GM23338 (cell line): ENCODE results near the gene TRAF3IP3. TPM values are rescaled to one million over a fixed set of nuclear protein-coding genes. Genes with fewer than 3 reads are reported as not detected.

Experiments used
- ATAC-seq: fragments of 200-7000 bp; cut with Tn5 transposase; 3 replicates; pipeline ENCODE4 v1.9.1; 2020
- DNase-seq: peaks from one replicate; pipeline ENCODE4 v3.0.0-alpha.2; 2015; ENCODE audit warnings: low spot score
- H2AFZ ChIP-seq: fragments of 200-600 bp; sonication (generic); 2 replicates; pipeline ENCODE4 v1.8.0; 2016; ENCODE audit warnings: antibody characterized with exemption, mild to moderate bottlenecking, moderate library complexity
- H3F3A ChIP-seq: fragments of 200-600 bp; sonication (generic); replicated peaks from 2 replicates; pipeline ENCODE4 v1.8.0; 2017; ENCODE audit warnings: antibody characterized with exemption, mixed run types, low read depth
- H3K27ac ChIP-seq: fragments of 200-600 bp; sonication (generic); 2 replicates; pipeline ENCODE4 v1.6.1; 2016; ENCODE audit warnings: low read depth
- H3K27me3 ChIP-seq: fragments of 200-600 bp; sonication (generic); 2 replicates; pipeline ENCODE4 v1.8.0; 2016; ENCODE audit warnings: mild to moderate bottlenecking, mixed run types, moderate library complexity; ENCODE audit not compliant: insufficient read depth
- H3K36me3 ChIP-seq: fragments of 200-600 bp; sonication (generic); 2 replicates; pipeline ENCODE4 v1.8.0; 2016; ENCODE audit warnings: mild to moderate bottlenecking; ENCODE audit not compliant: insufficient read depth
- H3K4me1 ChIP-seq: fragments of 200-600 bp; sonication (generic); 2 replicates; pipeline ENCODE4 v1.8.0; 2016; ENCODE audit warnings: mild to moderate bottlenecking, moderate library complexity; ENCODE audit not compliant: insufficient read depth
- H3K4me2 ChIP-seq: fragments of 200-600 bp; sonication (generic); 2 replicates; pipeline ENCODE4 v1.7.1; 2017; ENCODE audit warnings: mixed run types
- H3K4me3 ChIP-seq: fragments of 200-600 bp; sonication (generic); 2 replicates; pipeline ENCODE4 v1.6.1; 2016; ENCODE audit warnings: mixed run types
- H3K79me2 ChIP-seq: fragments of 200-600 bp; sonication (generic); replicated peaks from 2 replicates; pipeline ENCODE4 v1.8.0; 2017; ENCODE audit warnings: mild to moderate bottlenecking; ENCODE audit not compliant: insufficient read depth
- H3K9me2 ChIP-seq: fragments of 200-600 bp; sonication (generic); 2 replicates; pipeline ENCODE4 v1.8.0; 2017; ENCODE audit not compliant: insufficient read depth
- H4K20me1 ChIP-seq: fragments of 200-600 bp; sonication (generic); replicated peaks from 2 replicates; pipeline ENCODE4 v1.8.0; 2017; ENCODE audit warnings: mild to moderate bottlenecking; ENCODE audit not compliant: insufficient read depth
- H3K27ac Mint-ChIP-seq: 2 replicates; pipeline ENCODE4 v1.8.0; 2020; ENCODE audit warnings: inconsistent platforms, mild to moderate bottlenecking, moderate library complexity, mixed read lengths
- H3K27me3 Mint-ChIP-seq: 3 replicates; pipeline ENCODE4 v1.8.0; 2022; ENCODE audit warnings: low read depth, mild to moderate bottlenecking, moderate library complexity, mixed read lengths, inconsistent platforms; ENCODE audit not compliant: insufficient read depth, poor library complexity
- H3K36me3 Mint-ChIP-seq: 3 replicates; pipeline ENCODE4 v1.8.0; 2021; ENCODE audit warnings: low read depth, mild to moderate bottlenecking, inconsistent platforms, moderate library complexity, mixed read lengths
- H3K4me1 Mint-ChIP-seq: 3 replicates; pipeline ENCODE4 v1.8.0; 2020; ENCODE audit warnings: mild to moderate bottlenecking, inconsistent platforms, mixed read lengths
- H3K4me3 Mint-ChIP-seq: 3 replicates; pipeline ENCODE4 v1.8.0; 2021; ENCODE audit warnings: moderate library complexity, mild to moderate bottlenecking, inconsistent platforms, mixed read lengths
- H3K9me3 Mint-ChIP-seq: 3 replicates; pipeline ENCODE4 v1.8.0; 2020; ENCODE audit warnings: moderate library complexity, mild to moderate bottlenecking, inconsistent platforms, mixed read lengths
- CREB1 ChIP-seq: fragments of 250-450 bp; sonication (Bioruptor Pico); IDR thresholded peaks from 2 replicates; pipeline ENCODE4 v1.5.0; 2020; ENCODE audit warnings: low read depth, mild to moderate bottlenecking, moderate library complexity
- CTCF ChIP-seq, 2 experiments: fragments of 200-600 bp in 1 of 2; sonication (generic) in 1 of 2; conservative IDR thresholded peaks; 2 replicates each; pipeline versions ENCODE4 v1.5.1 to v1.6.1; 2016 to 2017; ENCODE audit warnings: antibody characterized with exemption in 2 of 2, low read depth in 2 of 2, mild to moderate bottlenecking in 2 of 2, moderate library complexity in 1 of 2
- ETS1 ChIP-seq: IDR thresholded peaks from 2 replicates; pipeline ENCODE4 v1.6.1; 2016; ENCODE audit warnings: antibody characterized with exemption
- EZH2 ChIP-seq: fragments of 200-600 bp; sonication (generic); IDR thresholded peaks from one replicate; pipeline ENCODE4 v1.8.0; 2017; ENCODE audit warnings: antibody characterized with exemption, mild to moderate bottlenecking, low read depth; ENCODE audit not compliant: unreplicated experiment
- EZH2phosphoT487 ChIP-seq: fragments of 200-600 bp; sonication (generic); IDR thresholded peaks from one replicate; pipeline ENCODE4 v1.8.1; 2018; ENCODE audit warnings: antibody characterized with exemption; ENCODE audit not compliant: unreplicated experiment
- JUNB ChIP-seq: IDR thresholded peaks from one replicate; pipeline ENCODE4 v1.6.1; 2016; ENCODE audit warnings: antibody characterized with exemption; ENCODE audit not compliant: unreplicated experiment
- NANOG ChIP-seq: IDR thresholded peaks from 2 replicates; pipeline ENCODE4 v1.6.1; 2016; ENCODE audit warnings: antibody characterized with exemption, borderline replicate concordance
- POLR2AphosphoS5 ChIP-seq: IDR thresholded peaks from 2 replicates; pipeline ENCODE4 v1.6.1; 2016; ENCODE audit warnings: antibody characterized with exemption, low read depth
- REST ChIP-seq: IDR thresholded peaks from one replicate; pipeline ENCODE4 v1.6.1; 2018; ENCODE audit warnings: antibody characterized with exemption; ENCODE audit not compliant: unreplicated experiment
- STAT1 ChIP-seq: IDR thresholded peaks from one replicate; pipeline ENCODE4 v1.6.1; 2016; ENCODE audit warnings: antibody characterized with exemption; ENCODE audit not compliant: unreplicated experiment
- ZNF114 ChIP-seq: fragments of 250-450 bp; sonication (Bioruptor Pico); IDR thresholded peaks from 2 replicates; pipeline ENCODE4 v1.5.0; 2020; ENCODE audit warnings: mild to moderate bottlenecking, moderate library complexity
- ZNF331 ChIP-seq: fragments of 250-450 bp; sonication (Bioruptor Pico); IDR thresholded peaks from 2 replicates; pipeline ENCODE4 v1.5.0; 2020; ENCODE audit warnings: low read depth, mild to moderate bottlenecking, moderate library complexity
- ZNF462 ChIP-seq: fragments of 250-450 bp; sonication (Bioruptor Pico); IDR thresholded peaks from 2 replicates; pipeline ENCODE4 v1.5.0; 2020; ENCODE audit warnings: mild to moderate bottlenecking, moderate library complexity
- polyA plus RNA-seq: library from polyadenylated mRNA; unstranded; fragments of >200 nt; fragmentation: Nextera tagmentation; extraction: Ambion mirVana; gene quantifications from 2 replicates; pipeline ENCODE4 v1.2.1, GENCODE V29; 2016
- total RNA-seq: library from RNA; depleted of rRNA; stranded (reverse); fragments of >200 nt; shearing (Covaris generic); gene quantifications from 2 replicates; pipeline ENCODE4 v1.2.3, GENCODE V29; 2014

Gene TRAF3IP3
- total and polyA plus RNA-seq, 2 experiments from 2014 or later = not detected

GRCh38 chr1:209803568-209803967 is 47.7 kb downstream of the TRAF3IP3 start:
- no peaks in the 10 kb centered on the region for H3K36me3 Mint-ChIP-seq
- Histone ChIP-seq H3K4me3 (no peak overlapping the region), H3K27me3 (no peaks in the 10 kb centered on the region), H3F3A (no peaks in the 10 kb centered on the region), H3K36me3 (no peaks in the 10 kb centered on the region), H3K27ac (no peak overlapping the region), H3K4me2 (no peak overlapping the region), H2AFZ (no peak overlapping the region), H4K20me1 (no peaks in the 10 kb centered on the region; the same call in none of the 2 replicates), H3K9me2 (no peaks in the 10 kb centered on the region), H3K79me2 (peaks cover 11% of the 10 kb centered on the region), H3K4me1 (peaks cover 9% of the 10 kb centered on the region)
- H3K4me3 Mint-ChIP-seq = no peak overlapping the region
- H3K27ac Mint-ChIP-seq = no peak overlapping the region
- TF ChIP-seq NANOG (no peak), EZH2 (no peak), CREB1 (no peak), EZH2phosphoT487 (no peak), REST (no peak), POLR2AphosphoS5 (no peak), CTCF (conservative IDR thresholded peaks at IDR 0.05; ENCODE audit: low read depth in 2 of 2) (no peak), ZNF462 (CRISPR knock-in tag) (no peak), JUNB (no peak), STAT1 (no peak), ZNF331 (CRISPR knock-in tag) (no peak), ETS1 (no peak), ZNF114 (no peak)
- ATAC-seq (no peak), DNase-seq (no peak)
- peaks cover 3% of the 10 kb centered on the region for H3K27me3 Mint-ChIP-seq
- no peaks in the 10 kb centered on the region for H3K9me3 Mint-ChIP-seq
- peaks cover 11% of the 10 kb centered on the region for H3K4me1 Mint-ChIP-seq
